ENCODE data around the gene ZNF844.
"Not testable (repeated sequence)": the region's sequence is repeated elsewhere in the genome, so short reads cannot be mapped to it uniquely, and the experiment has no call there.

ZNF844 gene

DNA sequence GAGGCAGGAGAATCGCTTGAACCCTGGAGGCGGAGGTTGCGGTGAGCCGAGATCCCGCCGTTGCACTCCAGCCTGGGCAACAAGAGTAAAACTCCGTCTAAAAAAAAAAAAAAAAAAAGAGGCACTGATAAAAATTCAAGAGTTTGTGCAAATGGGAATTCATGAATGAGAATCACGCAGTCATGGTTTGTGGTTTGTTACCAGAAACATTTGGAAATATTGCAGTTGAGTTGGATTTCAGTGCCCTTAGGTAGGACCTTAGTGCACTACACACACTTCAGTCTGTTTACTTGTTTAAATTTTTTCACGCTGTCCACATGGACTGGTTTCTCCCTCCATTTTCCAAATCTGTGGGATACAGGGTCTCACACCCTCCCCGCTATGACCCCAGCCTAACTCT lies 28.4 kb downstream of the ZNF844 start:
- FAIRE-seq, result no peak

DNA sequence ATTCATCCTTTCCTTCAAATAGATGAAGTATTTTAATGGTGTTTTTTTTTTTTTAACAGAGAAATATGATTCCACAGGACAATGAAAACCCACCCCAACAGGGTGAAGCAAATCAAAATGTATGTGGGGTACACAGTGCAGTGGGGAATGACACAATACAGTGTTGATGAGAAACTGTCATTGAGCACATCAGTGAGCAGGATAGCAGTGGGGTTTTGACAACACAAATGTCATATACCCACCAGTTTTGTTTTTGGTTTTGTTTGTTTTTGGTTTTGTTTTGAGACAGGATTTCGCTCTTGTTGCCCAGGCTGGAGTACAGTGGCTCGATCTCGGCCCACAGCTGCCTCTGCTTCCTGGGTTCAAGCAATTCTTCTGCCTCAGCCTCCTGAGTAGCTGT lies 29.2 kb downstream of the ZNF844 start:
- no peak for FAIRE-seq

DNA sequence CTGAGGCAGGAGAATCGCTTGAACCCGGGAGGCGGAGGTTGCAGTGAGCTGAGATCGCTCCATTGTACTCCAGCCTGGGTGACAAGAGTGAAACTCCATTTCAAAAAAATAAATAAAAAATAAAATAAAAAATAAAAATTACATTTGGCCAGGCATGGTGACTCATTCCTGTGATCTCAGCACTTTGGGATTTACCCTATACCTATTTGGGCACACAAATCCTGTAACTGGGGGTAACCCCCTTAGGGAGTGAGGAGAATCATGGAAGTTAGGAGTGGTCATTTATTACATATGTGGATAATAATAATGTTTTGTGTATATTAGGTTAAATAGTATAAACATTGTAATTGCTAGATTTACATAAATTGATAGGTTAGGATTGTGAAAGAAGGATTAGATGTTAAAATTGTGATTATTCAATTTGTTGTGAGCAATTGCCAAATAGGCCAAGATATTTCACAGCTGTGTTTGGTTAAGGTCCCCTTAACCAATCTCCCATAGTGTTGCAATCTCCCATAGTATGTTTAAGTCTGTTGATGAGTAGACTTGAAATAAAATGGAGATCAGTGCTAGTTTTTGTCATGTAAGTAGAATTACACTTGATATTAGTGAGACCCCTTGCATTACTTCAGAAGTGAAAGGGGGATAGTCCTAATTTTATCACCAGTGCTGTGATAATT lies 30.7 kb downstream of the ZNF844 start:
- FAIRE-seq, result no peak

DNA sequence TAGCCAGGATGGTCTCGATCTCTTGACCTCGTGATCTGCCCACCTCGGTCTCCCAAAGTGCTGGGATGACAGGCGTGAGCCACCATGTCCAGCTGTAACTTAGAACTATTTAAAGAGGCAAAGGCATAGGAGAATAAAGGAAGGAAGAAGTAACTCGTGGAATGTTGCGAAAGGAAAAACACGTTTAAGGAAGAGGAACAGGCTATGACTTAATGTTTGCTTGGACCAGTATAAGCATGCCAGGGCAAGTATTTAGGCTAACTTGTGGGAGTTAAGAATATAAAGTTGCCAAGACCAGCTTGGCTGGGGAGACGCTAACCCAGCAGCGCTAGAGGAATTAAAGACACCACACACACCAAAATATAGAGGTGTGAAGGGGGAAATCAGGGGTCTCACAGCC lies 33.5 kb downstream of the ZNF844 start:
- no peak for FAIRE-seq

DNA sequence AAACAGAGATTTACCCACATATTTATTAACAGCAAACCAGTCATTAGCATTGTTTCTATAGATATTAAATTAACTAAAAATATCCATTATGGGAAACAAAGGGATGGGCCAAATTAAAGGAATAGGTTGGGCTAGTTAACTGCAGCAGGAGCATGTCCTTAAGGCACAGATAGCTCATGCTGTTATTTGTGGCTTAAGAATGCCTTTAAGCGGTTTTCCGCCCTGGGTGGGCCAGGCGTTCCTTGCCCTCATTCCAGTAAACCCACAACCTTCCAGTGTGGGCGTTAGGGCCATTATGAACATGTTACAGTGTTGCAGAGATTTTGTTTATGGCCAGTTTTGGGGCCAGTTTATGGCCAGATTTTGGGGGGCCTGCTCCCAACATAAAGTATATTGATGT lies 39.4 kb downstream of the ZNF844 start:
- FAIRE-seq, result not testable (repeated sequence)

DNA sequence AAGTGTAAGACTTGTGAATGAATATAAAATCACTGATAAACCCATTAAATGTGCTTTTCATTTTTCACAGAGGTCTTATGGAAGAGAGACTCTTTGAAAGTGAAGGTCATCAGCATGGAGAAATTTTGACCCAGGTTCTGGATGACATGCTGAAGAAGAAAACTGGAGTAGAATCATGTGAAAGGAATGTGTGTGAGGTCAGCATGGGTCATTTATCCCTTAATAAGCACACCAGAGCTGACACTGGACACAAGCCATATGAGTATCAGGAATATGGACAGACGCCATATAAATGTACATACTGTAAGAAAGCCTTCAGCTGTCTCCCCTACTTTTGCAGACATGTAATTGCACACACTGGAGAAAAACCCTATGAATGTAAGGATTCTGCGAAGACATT lies 46.6 kb downstream of the ZNF844 start:
- FAIRE-seq, result no peak

DNA sequence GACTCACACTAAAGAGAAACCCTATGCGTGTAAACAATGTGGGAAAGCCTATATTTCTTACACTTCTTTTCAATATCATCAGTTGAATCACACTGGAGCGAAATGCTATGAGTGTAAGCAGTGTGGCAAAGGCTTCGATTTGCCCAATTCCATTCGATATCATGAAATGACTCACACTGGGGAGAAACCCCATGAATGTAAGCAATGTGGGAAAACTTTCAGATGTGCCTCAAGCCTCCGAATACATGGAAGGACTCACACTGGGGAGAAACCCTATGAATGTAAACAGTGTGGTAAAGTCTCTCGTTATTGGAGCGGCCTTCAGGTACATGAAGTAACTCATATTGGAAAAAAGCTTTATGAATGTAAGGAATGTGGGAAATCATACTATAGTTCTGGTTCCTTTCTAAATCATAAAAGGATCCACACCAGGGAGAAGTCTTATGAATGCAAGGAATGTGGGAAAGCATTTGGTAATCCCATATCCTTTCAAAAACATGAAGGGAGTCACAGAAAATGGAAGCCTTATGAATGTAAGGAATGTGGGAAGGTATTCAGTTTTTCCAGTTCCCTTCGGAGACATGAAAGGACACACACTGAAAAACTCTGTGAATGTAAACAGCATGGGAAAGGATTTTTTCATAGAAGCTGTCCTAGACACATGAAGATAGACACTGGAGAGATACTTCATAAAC lies 47.6 kb downstream of the ZNF844 start:
- no peak for FAIRE-seq

DNA sequence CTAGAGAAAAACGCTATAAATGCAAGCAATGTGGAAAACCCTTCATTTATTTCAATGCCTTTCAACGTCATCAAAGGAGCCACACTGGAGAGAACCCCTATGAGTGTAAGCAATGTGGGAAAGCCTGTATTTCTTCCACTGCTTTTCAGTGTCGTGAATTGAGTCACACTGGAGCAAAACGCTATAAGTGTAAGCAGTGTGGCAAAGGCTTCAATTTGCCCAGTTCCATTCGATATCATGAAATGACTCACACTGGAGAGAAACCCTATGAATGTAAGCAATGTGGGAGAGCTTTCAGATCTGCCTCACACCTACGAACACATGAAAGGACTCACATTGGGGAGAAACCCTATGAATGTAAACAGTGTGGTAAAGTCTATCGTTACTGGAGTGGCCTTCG lies 48.2 kb downstream of the ZNF844 start:
- no peak for FAIRE-seq

DNA sequence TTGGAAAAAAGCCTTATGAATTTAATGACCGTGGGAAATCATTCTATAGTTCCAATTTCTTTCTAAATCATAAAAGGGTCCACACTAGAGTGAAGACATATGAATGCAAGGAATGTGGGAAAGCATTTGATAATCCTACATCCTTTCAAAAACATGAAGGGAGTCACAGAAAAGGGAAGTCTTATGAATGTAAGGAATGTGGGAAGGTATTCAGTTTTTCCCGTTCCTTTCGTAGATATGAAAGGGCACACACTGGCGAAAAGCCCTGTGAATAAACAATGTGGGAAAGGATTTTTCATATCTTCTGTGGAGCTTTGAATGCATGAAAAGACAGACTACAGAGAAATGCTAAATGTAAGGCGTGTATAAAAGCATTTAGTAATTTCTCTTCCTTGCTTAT lies 48.6 kb downstream of the ZNF844 start:
- no peak for FAIRE-seq

DNA sequence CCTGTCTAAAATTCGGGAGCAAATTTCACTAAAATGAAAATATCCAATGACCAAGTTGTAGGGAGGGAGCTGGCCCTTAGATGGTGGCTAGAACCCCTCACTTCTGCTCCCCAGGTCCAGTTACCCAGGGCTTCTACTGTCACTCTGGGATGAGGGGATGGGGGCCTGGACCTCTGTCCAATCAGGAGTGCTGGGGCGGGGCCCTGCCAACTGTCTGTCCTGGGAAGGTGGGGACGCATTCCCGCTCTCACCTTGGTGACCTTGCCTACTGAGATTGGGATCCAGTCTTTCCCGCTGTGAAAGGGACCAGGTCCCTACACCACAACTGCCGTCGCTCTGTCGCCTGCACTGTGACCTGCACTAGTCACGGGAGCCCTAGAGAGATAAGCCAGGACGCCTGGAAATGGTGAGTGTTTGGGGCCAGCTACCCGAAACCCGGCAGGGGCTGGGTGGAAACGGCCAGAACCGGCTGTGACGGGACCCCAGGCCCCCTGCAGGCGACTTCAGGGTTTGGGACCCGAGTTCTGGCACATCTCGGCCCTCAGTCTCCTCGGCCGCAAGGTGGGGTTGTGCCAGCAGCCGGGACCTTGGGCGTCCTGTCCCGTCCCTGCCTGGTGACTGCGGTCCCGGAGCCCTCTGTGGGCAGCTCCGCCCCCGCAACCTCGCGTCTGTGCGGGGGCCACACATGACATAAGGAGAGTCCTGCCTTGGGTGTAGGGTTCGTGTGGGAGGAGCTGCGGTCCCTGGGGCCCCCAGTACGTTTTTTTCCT lies 52.9 kb downstream of the ZNF844 start:
- FAIRE-seq, result no peak

DNA sequence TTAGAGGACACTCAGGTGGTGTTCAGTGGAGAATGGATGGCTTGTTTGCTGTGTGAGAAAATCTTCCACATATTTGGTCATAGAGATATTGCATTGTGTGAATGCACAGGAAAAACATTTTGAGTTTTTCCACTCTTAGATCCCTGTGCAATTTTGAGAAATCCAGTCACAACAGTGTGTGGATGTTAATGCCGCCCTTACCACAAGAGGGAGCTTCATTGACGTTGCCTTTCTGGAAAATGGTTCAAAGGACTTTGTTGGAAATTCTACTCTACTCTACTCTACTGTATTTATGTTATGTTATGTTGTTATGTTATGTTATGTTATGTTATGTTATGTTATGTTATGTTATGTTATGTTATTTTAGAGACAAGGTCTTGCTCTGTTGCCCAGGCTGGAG lies 62.2 kb downstream of the ZNF844 start:
- no peak for FAIRE-seq
